ENCODE measurements around the gene ST7. TPM values are rescaled to one million over a fixed set of nuclear protein-coding genes. Genes with fewer than 3 reads are reported as not detected.
"Not testable (repeated sequence)": the region's sequence is repeated elsewhere in the genome, so short reads cannot be mapped to it uniquely, and the experiment has no call there.

ST7 gene
- total RNA-seq, 2 donors from 2014 or later = 6.1 to 8.0 TPM

- H3K4me1 Mint-ChIP-seq; H3K27ac Mint-ChIP-seq; H3K36me3 Mint-ChIP-seq (ENCODE audit: low read depth); H3K27me3 Mint-ChIP-seq; H3K9me3 ChIP-seq (ENCODE audit: control insufficient read depth, low read length, poor library complexity, severe bottlenecking); ATAC-seq; DNase-seq; H3K4me3 Mint-ChIP-seq: not testable (repeated sequence)
Measured at GRCh38 chr7:117120321-117120720, 167.0 kb downstream of the ST7 start.

GRCh38 chr7:117122036-117122435 is 168.7 kb downstream of the ST7 start:
- H3K4me1 Mint-ChIP-seq; H3K4me3 Mint-ChIP-seq; H3K36me3 Mint-ChIP-seq (ENCODE audit: low read depth); DNase-seq; H3K9me3 ChIP-seq (ENCODE audit: control insufficient read depth, low read length, poor library complexity, severe bottlenecking); H3K27me3 Mint-ChIP-seq; ATAC-seq; H3K27ac Mint-ChIP-seq: not testable (repeated sequence)

DNA sequence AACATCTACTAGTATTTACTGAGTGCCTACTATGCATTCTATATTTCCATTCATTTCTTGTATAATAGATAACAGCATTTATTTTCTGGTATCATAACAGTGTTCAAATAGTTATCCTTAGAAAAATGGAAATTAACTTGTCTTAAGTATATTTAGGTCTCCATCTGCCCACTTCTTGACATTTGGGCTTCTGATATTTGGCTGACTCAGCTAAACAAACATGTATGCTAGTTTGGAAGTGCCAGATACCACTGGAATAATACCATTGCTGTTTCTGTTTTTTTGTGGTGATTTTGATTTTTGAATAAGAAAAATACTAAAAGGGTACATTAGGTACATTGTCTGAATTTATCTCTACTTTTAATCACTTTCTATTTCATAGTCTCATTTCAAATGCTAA is 169.2 kb downstream of the ST7 start:
- ATAC-seq (no peak), DNase-seq (no peak)
- H3K4me3 Mint-ChIP-seq = no peak overlapping the region
- H3K27me3 Mint-ChIP-seq = no peaks in the 10 kb centered on the region
- no peaks in the 10 kb centered on the region for H3K4me1 Mint-ChIP-seq
- H3K9me3 ChIP-seq (ENCODE audit: control insufficient read depth, low read length, poor library complexity, severe bottlenecking) = no peaks in the 10 kb centered on the region
- H3K36me3 Mint-ChIP-seq (ENCODE audit: low read depth) = peaks cover 2% of the 10 kb centered on the region
- no peak overlapping the region for H3K27ac Mint-ChIP-seq

- no peak for DNase-seq
Measured at GRCh38 chr7:117123311-117123926, 170.1 kb downstream of the ST7 start.

DNA sequence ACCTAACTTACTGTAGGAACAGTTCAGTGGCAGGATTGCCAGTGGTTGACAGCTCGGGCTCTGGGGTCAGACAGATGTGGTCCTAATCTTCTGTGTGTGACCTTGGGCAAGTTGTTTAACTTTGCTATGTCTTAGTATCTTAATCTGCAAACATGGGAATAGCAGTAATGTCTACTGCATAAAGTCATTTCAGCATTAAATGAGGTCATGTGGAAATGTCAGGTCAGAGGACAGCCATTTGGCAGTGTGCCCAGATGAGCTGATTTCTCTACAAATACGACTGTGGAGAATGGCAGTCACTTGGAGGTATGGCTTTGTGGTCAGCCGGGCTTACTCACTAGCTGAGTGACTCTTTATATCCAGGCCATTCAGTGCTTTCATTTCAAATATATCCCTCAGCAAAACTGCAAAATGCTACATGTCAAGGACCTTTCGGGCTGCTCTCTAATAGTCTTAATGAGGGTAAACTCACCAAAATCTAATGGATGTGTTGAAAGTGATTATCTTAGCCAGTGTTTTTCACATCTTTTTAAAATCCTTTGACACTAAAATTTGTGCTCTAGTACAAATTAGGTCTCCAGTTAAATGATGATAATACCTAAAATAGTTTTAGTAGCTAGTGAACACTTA is 171.4 kb downstream of the ST7 start:
- ATAC-seq (peak; percentile 71), DNase-seq (peak in 1 of 3 donors; percentile 12)
- H3K4me3 Mint-ChIP-seq = no peak overlapping the region
- no peak overlapping the region for H3K27ac Mint-ChIP-seq
- peaks cover 2% of the 10 kb centered on the region for H3K36me3 Mint-ChIP-seq (ENCODE audit: low read depth)
- no peaks in the 10 kb centered on the region for H3K4me1 Mint-ChIP-seq
- H3K9me3 ChIP-seq (ENCODE audit: control insufficient read depth, low read length, poor library complexity, severe bottlenecking) = no peaks in the 10 kb centered on the region
- no peaks in the 10 kb centered on the region for H3K27me3 Mint-ChIP-seq

More at GRCh38 chr7:117123311-117123926, 170.1 kb downstream of the ST7 start:
- no peaks in the 10 kb centered on the region for H3K9me3 ChIP-seq (ENCODE audit: control insufficient read depth, low read length, poor library complexity, severe bottlenecking)
- no peaks in the 10 kb centered on the region for H3K4me1 Mint-ChIP-seq
- ATAC-seq = no peak
- no peak overlapping the region for H3K4me3 Mint-ChIP-seq
- peak overlapping the region; percentile 39 for H3K27ac Mint-ChIP-seq
- peaks cover 2% of the 10 kb centered on the region for H3K36me3 Mint-ChIP-seq (ENCODE audit: low read depth)
- no peaks in the 10 kb centered on the region for H3K27me3 Mint-ChIP-seq

- Mint-ChIP-seq H3K4me3 (no peak overlapping the region), H3K27ac (no peak overlapping the region), H3K4me1 (no peaks in the 10 kb centered on the region), H3K27me3 (no peaks in the 10 kb centered on the region), H3K36me3 (ENCODE audit: low read depth) (peaks cover 2% of the 10 kb centered on the region)
- ATAC-seq (no peak), DNase-seq (no peak)
- no peaks in the 10 kb centered on the region for H3K9me3 ChIP-seq (ENCODE audit: control insufficient read depth, low read length, poor library complexity, severe bottlenecking)
Measured at GRCh38 chr7:117126676-117127075, 173.4 kb downstream of the ST7 start.

DNA sequence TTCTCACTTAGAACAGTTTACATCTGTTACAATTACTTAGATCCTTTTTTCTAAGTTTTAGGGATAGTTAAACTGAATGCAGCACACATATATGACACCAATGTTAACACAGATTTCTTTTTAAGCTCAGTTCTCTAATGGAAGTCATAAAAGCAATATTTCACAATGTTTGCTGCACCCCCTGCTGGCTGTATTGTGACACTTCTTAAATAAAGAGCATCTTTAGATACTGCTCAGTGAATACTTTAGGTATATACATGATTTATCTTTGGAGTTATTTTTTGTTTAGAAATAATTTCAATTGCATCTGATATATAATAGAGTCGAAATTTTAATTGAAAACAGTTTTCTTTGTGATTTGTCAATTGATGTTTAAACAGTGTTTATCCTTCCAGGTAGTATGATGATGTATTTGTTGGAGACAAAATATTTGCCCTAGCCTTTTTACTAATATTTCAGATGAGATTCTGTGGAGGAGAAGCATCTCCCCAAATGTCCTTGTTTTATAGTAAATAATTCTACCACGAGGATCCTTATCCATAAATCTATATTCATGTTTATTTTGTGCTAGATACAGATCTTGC is 174.4 kb downstream of the ST7 start:
- Mint-ChIP-seq H3K4me1 (no peaks in the 10 kb centered on the region), H3K27me3 (no peaks in the 10 kb centered on the region), H3K27ac (no peak overlapping the region), H3K36me3 (ENCODE audit: low read depth) (peaks cover 2% of the 10 kb centered on the region), H3K4me3 (no peak overlapping the region)
- DNase-seq = peak in 2 of 3 donors; percentile 19 to 27
- H3K9me3 ChIP-seq (ENCODE audit: control insufficient read depth, low read length, poor library complexity, severe bottlenecking) = no peaks in the 10 kb centered on the region
- ATAC-seq = peak; percentile 62

DNA sequence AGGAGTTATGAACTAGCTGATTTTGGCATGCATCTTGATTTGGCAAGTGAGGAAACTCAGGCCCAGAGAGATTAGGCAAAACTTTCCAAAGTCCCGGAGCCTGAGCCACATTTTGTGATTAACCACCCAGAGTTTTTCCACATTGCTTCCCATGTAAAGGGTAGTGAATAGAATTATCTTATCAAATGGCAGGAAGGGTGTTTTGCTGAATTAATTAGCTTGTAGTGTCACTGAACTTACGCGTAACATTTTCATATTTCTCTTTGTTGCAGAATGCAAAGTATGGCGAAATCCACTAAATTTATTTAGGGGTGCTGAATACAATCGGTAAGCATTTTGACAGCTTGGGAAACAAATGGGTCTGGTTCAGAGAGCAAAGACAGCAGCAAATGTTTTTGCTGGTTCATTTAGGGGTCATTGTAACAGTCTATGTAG is 176.2 kb downstream of the ST7 start:
- ATAC-seq (no peak), DNase-seq (no peak)
- Mint-ChIP-seq H3K27me3 (no peaks in the 10 kb centered on the region), H3K4me1 (peaks cover 6% of the 10 kb centered on the region), H3K36me3 (ENCODE audit: low read depth) (peaks cover 12% of the 10 kb centered on the region), H3K27ac (no peak overlapping the region), H3K4me3 (no peak overlapping the region)
- H3K9me3 ChIP-seq (ENCODE audit: control insufficient read depth, low read length, poor library complexity, severe bottlenecking) = no peaks in the 10 kb centered on the region

DNA sequence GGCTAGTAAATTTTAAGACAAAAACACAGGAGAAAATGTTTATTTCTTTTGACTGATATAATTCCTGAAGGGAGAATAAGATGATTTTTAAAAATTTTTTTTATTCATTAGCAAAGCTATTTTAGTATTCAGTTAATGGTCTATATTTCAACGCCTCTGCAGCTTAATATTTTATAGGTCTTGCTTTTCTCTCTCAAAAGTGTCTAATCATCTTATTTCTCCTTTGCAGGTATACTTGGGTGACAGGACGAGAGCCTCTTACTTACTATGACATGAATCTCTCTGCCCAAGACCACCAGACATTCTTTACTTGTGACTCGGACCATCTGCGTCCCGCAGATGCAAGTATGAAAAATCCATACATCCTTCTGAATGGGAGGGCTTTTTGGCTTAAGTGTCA is 177.0 kb downstream of the ST7 start:
- H3K9me3 ChIP-seq (ENCODE audit: control insufficient read depth, low read length, poor library complexity, severe bottlenecking) = no peaks in the 10 kb centered on the region
- peaks cover 12% of the 10 kb centered on the region for H3K4me1 Mint-ChIP-seq
- no peak overlapping the region for H3K27ac Mint-ChIP-seq
- H3K27me3 Mint-ChIP-seq = no peaks in the 10 kb centered on the region
- peaks cover 12% of the 10 kb centered on the region for H3K36me3 Mint-ChIP-seq (ENCODE audit: low read depth)
- no peak overlapping the region for H3K4me3 Mint-ChIP-seq
- DNase-seq (no peak), ATAC-seq (no peak)

DNA sequence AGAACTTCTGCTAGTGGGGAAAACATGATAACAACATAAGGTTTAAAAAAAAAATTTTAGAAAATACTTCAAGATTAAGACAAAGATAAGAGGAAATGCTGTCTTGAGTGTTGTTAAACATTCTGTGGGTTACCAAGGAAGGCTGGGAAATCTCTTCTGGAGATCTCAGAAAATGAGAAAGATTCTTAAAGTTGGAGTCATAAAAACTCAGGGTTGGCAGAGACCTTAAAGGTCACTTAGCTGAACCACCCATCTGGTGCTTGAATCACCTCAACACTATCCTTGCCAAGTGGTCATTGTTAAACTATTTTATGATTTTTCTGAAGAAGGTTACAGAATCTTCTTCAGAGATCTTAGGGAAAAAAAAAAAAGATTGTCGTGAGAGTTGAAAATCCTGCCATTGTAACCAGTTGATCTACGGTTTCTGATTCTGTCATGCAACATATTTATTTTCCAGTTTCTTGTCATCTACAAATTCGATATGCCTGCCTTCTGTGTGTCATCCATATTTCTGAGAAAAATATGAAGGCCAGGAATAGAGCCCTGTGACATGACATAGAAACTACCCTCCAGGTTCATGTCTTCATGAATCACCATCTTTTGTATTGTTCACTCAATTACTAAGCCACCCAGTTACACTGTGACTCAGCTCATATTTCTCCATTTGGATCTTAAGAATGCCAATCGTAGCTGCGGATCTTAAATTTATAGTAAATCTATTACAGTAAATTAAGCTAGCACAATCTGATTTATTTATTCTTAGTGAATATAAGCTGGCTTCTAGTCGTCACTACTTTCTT is 179.2 kb downstream of the ST7 start:
- no peaks in the 10 kb centered on the region for H3K27me3 Mint-ChIP-seq
- ATAC-seq = no peak
- H3K4me3 Mint-ChIP-seq = no peak overlapping the region
- DNase-seq = no peak
- peaks cover 12% of the 10 kb centered on the region for H3K4me1 Mint-ChIP-seq
- H3K27ac Mint-ChIP-seq = peak overlapping the region; percentile 4
- peaks cover 10% of the 10 kb centered on the region for H3K36me3 Mint-ChIP-seq (ENCODE audit: low read depth)
- no peaks in the 10 kb centered on the region for H3K9me3 ChIP-seq (ENCODE audit: control insufficient read depth, low read length, poor library complexity, severe bottlenecking)

DNA sequence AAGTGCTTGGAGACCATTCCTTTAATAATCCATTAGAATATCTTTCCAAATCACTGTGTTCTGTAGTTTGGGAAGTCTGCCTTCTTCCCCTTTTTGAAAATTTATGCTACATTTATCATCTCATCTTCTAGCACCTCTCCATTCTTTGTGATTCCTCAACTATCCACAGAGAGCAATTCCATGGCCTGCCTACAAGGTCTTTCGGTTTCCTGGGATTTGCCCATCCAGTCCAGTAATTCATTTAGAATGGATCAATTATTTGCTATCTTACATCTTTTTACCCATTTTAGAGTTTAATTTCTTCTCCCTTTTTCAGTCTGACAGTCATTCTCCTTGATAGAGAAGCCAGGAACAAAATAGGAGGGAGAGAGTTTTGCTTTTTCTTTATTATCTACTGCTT is 179.8 kb downstream of the ST7 start:
- peaks cover 10% of the 10 kb centered on the region for H3K36me3 Mint-ChIP-seq (ENCODE audit: low read depth)
- H3K27ac Mint-ChIP-seq = no peak overlapping the region
- peaks cover 12% of the 10 kb centered on the region for H3K4me1 Mint-ChIP-seq
- DNase-seq = no peak
- no peak overlapping the region for H3K4me3 Mint-ChIP-seq
- no peaks in the 10 kb centered on the region for H3K27me3 Mint-ChIP-seq
- H3K9me3 ChIP-seq (ENCODE audit: control insufficient read depth, low read length, poor library complexity, severe bottlenecking) = no peaks in the 10 kb centered on the region
- ATAC-seq = no peak

DNA sequence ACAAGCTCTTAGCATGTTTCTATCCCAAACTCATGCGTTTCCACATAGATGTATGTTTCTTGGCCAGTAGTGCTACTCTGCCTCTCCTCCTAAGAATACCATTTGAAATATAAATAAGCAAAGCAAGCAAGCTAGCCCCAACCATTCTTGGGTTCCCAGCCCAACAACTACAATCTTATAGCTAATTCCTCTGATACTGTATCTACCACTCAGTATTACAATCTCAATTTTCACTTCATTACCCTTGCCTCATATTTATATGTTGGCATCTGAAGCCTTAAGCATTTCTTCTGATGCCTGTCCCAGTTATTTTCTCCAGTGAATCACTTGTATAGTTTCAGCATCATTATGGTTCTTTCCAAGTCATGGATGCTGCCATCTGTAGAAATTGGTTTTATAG is 181.1 kb downstream of the ST7 start:
- Mint-ChIP-seq H3K27me3 (no peaks in the 10 kb centered on the region), H3K36me3 (ENCODE audit: low read depth) (peaks cover 12% of the 10 kb centered on the region), H3K4me1 (peaks cover 12% of the 10 kb centered on the region), H3K27ac (no peak overlapping the region), H3K4me3 (no peak overlapping the region)
- no peaks in the 10 kb centered on the region for H3K9me3 ChIP-seq (ENCODE audit: control insufficient read depth, low read length, poor library complexity, severe bottlenecking)
- ATAC-seq (no peak), DNase-seq (no peak)

DNA sequence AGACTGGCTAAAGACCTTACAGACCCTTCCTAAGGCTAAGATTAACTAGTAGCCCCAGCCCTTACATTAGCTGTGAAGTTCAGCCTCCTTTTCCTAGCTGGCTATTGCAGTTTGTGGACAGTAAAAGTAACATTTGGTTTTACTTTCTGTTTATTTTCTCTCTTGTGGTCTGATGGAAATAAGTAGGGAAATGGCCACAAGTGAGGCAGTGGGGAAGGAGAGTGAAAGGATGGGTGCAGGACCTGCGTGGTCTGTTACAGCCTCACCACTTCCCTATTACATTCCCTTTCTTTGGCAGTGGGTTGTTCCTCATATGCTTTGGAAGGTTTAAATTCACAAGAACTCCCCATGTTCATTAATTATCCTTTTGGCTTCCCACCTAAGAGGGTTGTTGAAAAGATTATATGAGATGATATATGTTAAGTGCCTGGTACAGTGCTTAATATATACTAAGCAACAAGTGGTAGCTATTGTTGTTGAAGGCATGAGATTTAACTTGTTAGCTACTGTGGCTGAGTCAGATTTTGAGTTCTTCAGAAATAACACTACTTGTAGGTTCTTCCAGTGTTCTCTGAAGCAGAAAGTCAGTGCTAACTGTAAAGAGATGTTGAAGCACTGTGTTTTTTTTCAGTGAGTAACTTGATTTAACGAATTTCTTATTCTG is 181.7 kb downstream of the ST7 start:
- Mint-ChIP-seq H3K4me3 (no peak overlapping the region), H3K27me3 (no peaks in the 10 kb centered on the region), H3K36me3 (ENCODE audit: low read depth) (peaks cover 12% of the 10 kb centered on the region), H3K27ac (no peak overlapping the region), H3K4me1 (peaks cover 12% of the 10 kb centered on the region)
- H3K9me3 ChIP-seq (ENCODE audit: control insufficient read depth, low read length, poor library complexity, severe bottlenecking) = no peaks in the 10 kb centered on the region
- no peak for ATAC-seq
- no peak for DNase-seq

All from T-helper 17 cell (primary cell).